ENCODE data around the gene FLT3LG. TPM values are rescaled to one million over a fixed set of nuclear protein-coding genes. Genes with fewer than 3 reads are reported as not detected.

Gene FLT3LG
- total RNA-seq, 4 donors from 2014 or later: 5.5 to 11.5 (median 10.4) TPM

DNA sequence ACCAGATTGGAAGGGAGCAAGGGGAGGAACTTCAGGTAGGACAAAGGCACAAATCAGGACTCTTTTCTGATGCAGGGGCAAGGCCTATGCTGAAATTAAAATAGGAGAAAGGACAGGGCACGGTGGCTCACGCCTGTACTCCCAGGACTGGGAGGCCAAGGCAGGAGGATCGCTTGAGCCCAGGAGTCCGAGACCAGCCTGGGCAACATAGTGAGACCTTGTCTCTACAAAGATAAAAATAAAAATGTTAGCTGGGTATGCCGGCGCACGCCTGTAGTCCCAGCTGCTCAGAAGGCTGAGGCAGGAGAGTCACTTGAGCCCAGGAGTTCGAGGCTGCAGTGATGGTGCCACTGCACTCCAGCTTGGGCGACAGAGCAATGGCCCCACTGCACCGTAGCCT, 38.3 kb upstream of the FLT3LG start:
- Histone ChIP-seq H3K4me1 (peaks cover 0 to 29% (median 5%) of the 10 kb centered on the region in 4 donors), H3K4me3 (no peak overlapping the region), H3K27ac (replicated peaks in 1 of 4) (no peak overlapping the region), H3K36me3 (no peaks in the 10 kb centered on the region), H3K9me3 (no peaks in the 10 kb centered on the region), H3K27me3 (peaks cover 0 to 100% (median 77%) of the 10 kb centered on the region in 4 donors)
- no peak for DNase-seq (ENCODE audit: extremely low spot score)
- intact Hi-C loops (cut with DNase I): no loop called here
- WGBS: 91% methylated on average over 10 of the region's 10 CpGs
- TF ChIP-seq CTCF (IDR thresholded peaks at IDR 0.05): no peak
- no peak for TF ChIP-seq EP300 (IDR thresholded peaks at IDR 0.05)
- no peak for TF ChIP-seq POLR2A (IDR thresholded peaks at IDR 0.05; ENCODE audit: low read depth)
- no peak for TF ChIP-seq POLR2AphosphoS5 (IDR thresholded peaks at IDR 0.05)

GRCh38 chr19:49436381-49437017, 37.5 kb upstream of the FLT3LG start:
- intact Hi-C loops (cut with DNase I): no loop called here
- no peak for DNase-seq (ENCODE audit: extremely low spot score)
- Histone ChIP-seq H3K27ac (replicated peaks in 1 of 4) (no peak overlapping the region), H3K27me3 (peaks cover 0 to 100% (median 73%) of the 10 kb centered on the region in 4 donors), H3K9me3 (no peaks in the 10 kb centered on the region), H3K36me3 (no peaks in the 10 kb centered on the region), H3K4me1 (peaks cover 5 to 37% (median 13%) of the 10 kb centered on the region in 4 donors), H3K4me3 (no peak overlapping the region)
- no peak for TF ChIP-seq CTCF (IDR thresholded peaks at IDR 0.05)
- 28% methylated on average over 25 of the region's 42 CpGs for WGBS

GRCh38 chr19:49437231-49437630, 36.8 kb upstream of the FLT3LG start:
- H3K4me3 ChIP-seq: no peak overlapping the region
- no peaks in the 10 kb centered on the region for H3K36me3 ChIP-seq
- H3K27me3 ChIP-seq: peaks cover 0 to 100% (median 71%) of the 10 kb centered on the region in 4 donors
- intact Hi-C loops (cut with DNase I): no loop called here
- no peak overlapping the region for H3K27ac ChIP-seq (replicated peaks in 1 of 4)
- DNase-seq (ENCODE audit: extremely low spot score): no peak
- peaks cover 13 to 43% (median 20%) of the 10 kb centered on the region in 4 donors for H3K4me1 ChIP-seq
- TF ChIP-seq CTCF (IDR thresholded peaks at IDR 0.05) (no peak), POLR2A (IDR thresholded peaks at IDR 0.05; ENCODE audit: low read depth) (no peak), POLR2AphosphoS5 (IDR thresholded peaks at IDR 0.05) (no peak), EP300 (IDR thresholded peaks at IDR 0.05) (no peak)
- 14% methylated on average over 6 of the region's 8 CpGs for WGBS
- H3K9me3 ChIP-seq: no peaks in the 10 kb centered on the region

- H3K4me3 ChIP-seq: no peak overlapping the region
- no peaks in the 10 kb centered on the region for H3K36me3 ChIP-seq
- 18% methylated on average over 6 of the region's 6 CpGs for WGBS
These were observed 35.8 kb upstream of the FLT3LG start for GRCh38 chr19:49438261-49438660.

More at GRCh38 chr19:49438261-49438660, 35.8 kb upstream of the FLT3LG start:
- DNase-seq (ENCODE audit: extremely low spot score): no peak
- Histone ChIP-seq H3K4me1 (peaks cover 17 to 46% (median 30%) of the 10 kb centered on the region in 4 donors), H3K9me3 (no peaks in the 10 kb centered on the region), H3K27me3 (peaks cover 0 to 99% (median 65%) of the 10 kb centered on the region in 4 donors), H3K27ac (replicated peaks in 1 of 4) (no peak overlapping the region)
- intact Hi-C loops (cut with DNase I): no loop called here
- TF ChIP-seq EP300 (IDR thresholded peaks at IDR 0.05) (no peak), CTCF (IDR thresholded peaks at IDR 0.05) (no peak), POLR2AphosphoS5 (IDR thresholded peaks at IDR 0.05) (no peak), POLR2A (IDR thresholded peaks at IDR 0.05; ENCODE audit: low read depth) (no peak)

All from esophagus muscularis mucosa (tissue), 4 donors.